HG03520 (cell line): ENCODE data around the gene EPHA4.

Source experiments
- ATAC-seq: cut with Tn5 transposase; IDR thresholded peaks from one replicate; pipeline ENCODE4 v1.9.1; 2021; ENCODE audit warnings: mild to moderate bottlenecking, moderate library complexity; ENCODE audit not compliant: unreplicated experiment

EPHA4 gene

DNA sequence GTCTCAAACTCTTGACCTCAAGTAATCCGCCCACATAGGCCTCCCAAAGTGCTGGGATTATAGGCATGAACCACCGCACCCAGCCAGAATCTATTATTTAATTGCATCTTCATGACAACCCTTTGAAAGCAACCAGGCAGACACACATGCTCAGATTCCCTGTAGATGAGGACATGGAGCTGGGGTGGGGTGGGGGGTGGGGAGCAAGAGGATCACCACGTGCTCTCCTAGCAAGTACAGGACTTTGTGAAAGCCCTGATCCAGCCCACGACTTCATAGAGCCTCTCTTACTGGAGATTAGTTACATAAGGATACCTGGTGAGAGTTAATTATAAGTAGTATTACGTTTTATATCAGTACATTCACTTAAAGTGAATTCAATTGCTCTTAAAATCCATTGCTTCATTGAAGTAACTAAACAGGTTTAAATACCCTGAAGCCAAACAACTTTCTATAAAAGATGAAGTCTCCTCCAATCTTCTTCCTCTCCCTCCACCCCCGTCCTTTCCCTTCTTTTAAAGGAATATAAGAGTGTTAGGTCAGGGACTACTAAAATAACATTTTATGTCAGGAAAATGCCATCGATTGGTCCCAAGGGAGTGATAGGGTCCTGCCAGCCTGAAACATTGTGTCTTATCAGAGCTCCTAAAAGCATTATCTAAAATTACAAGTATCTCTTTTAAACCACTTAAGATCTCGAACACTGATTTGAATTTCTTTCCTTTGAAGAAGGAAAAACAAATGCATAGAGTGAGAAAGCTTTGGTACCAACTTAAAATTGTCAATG lies 123.9 kb downstream of the EPHA4 start:
- ATAC-seq: no peak

DNA sequence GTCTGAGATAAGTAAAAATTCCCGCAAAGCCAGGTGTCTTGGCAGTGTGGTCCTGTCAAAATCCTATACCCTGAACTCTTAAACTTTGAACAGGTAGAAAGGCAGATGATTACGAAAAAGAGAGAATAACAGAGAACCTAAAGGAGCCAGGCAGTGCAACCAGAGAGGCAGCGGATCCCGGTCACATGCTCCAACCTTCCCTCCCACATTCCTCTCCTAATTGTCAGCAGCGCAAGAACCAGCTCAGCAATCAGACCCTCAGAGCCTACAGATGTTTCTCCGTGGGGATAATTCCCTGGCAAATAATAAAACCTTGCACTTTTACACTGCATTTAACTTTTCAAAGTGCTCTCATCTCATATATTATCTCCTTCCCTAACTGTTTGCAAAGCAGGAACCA lies 124.8 kb downstream of the EPHA4 start:
- no peak for ATAC-seq

DNA sequence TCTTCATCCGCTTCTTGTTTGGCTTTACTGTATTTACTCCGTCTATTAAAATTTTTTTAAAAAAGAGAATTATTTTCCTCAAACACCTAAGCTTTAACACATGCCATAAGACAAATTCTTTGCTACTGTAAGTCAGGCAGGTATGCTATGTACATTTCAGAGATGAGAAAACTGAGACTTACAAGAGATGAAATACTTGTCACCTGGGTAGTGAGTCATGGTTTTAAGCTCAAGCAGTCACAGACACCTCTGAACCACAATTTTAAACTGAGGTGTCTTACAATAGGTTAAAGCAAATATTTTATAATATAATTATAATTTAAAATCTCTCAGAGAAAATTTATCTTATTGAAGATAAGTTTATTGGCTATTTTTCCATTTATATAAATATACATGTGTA lies 126.0 kb downstream of the EPHA4 start:
- ATAC-seq: no peak

DNA sequence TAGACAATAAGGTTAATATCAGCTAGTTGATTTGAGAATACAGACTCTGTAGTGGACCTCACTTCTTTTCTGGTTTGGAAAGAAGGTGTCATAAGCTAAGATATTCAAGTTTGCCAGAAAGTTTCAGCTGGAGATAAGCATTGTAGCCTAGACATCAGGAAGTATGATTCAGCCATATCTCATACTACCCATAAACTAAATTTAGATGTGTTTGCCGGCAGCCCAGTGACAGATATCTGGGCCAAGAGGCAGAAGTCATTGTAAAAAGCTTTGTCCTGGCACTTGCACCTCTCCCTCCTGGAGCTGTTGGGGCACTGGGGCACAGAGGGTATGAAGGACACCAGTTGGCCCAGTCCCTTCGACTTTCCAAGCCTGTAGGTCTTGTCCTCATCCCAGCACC lies 128.0 kb downstream of the EPHA4 start:
- ATAC-seq: no peak

DNA sequence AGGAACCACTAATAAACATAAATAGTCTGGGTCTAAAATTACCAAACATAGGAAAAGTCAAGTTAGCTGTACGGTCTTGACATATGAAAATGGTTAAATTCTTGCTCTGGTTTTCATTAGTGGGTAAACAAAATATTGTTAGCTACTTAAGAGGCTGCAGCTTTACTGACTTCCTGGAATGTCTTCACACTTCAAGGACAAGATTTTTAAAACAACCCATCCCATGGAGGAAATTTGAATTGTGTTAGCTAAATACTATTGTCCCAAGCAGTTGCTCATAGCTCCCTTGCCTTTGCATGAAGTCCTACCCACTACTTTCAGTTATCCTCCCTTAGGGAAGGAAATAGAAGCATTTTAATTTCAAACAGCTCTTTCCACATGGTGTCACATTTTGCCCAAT lies 128.5 kb downstream of the EPHA4 start:
- ATAC-seq: no peak

DNA sequence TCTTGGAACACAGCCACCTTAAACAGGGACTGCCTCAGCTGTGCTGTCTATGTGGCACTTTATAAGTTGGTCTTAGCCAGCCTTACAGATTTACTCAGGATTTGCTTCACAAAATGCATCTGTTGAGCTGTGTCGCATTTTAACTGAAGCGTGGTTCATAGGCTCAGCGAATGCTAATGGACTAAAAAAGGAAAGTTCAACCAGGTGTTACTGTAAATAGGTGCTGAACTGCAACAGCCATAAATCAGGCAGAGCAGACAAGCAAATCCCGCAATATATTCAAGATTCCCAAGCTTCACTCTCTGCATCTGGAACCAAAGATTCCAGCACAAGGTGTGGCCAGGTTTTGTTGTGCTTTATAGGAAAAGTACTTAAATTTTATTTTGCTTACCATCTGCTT lies 130.0 kb downstream of the EPHA4 start:
- ATAC-seq: no peak

DNA sequence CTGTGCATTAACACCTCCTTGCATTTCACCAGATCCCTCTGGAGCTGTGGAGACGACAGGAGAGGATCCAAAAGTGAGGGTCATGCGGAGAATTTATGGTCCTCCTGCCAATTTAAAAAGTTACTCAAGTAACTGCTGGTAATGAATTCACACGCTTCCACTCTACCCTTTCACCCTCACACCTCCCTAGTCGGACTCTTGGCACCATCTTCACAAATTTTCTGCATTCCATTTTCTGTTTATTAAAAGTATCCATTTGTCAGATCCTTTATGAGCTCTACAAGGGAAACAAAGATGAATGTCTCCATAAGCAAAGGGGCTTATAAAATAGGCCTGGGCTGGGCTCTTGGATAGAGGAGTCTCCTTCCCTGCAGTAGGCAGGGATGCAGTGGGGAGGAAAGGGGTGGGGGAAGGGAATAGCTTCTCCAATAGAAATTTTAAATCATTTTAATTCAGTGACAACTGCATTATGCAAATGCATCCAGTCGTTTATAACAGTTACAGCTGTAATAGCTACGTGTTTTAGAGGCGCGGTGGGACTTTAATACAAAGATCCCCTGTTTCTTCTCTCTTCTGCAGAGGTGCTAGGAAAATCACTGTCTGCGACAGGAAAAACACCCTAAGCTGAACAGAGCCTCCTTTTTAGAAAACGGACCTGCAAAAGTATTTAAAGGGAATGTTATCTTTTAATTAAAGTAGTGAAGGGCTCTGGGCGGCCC lies 132.2 kb downstream of the EPHA4 start:
- ATAC-seq: no peak

DNA sequence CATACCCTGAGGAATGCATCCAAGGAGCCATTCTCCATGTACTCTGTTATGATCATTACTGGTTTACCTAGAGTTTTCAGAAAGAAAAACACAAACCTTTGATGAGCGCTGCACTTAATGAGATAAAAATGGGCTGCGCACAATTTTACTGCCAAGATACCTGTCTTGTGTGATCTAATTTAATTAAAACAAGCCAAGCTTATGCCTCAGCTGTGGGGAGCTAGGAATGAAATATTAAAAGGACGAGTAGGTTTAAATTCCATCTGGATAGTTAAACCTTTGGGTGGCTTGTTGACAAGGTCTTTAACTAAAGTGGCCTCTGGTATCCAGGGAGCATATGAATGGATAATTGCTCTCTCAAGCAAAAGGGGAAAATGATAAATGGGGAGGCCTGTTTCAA lies 135.0 kb downstream of the EPHA4 start:
- ATAC-seq: no peak

DNA sequence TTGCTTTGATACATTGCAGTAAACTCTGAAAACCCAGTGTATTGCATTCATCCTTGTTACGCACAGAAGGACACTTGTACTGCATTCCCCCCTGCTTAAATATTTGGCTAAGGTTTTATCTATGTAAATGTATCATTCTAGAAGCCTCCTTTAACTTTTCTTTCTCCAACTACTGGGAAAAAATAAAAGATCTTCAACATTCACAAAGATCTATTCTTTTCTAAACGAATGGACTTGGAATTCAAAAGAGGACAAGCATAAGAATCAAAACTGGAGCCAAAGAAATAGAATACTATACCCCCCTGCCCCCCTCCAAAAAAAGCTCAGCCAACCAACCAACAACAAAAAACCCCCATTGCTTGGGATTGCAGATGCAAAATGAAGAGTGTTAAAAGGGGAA lies 136.9 kb downstream of the EPHA4 start:
- no peak for ATAC-seq

DNA sequence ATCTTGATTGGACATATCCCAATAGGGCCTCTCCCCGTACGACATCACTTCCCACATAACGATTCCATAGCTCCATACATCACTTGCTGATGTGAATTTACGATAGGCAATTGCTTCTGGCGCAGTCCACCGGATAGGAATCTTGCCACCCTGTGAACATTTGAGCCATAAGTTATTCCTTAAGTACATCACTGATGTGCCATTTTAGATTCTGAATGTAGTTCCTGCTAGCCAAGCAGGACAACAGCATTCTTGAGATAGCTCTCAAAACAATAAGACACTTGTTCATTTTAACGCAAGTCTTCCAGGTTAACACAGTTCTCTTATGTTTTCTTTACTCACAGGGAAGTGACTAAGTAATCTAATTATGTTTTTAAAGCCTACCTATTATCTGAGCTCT lies 138.0 kb downstream of the EPHA4 start:
- ATAC-seq: no peak

DNA sequence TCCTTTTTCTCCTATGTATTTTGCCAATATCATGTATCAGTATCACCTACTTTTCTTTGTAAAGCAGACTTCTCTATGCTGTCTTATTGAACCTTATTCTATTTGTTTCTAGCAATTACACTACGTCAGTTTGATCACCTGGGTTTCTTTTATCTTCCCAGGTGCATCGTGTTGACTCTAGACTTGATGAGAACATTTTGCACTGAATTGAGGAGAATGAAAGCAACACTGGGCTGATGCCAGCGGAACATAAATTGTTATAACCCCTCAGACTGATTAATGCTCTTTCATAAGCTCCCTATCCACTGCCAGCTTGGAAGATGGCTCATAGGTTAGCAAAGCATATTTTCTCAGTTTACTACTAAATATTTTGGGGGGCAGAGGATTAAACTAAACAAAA lies 140.6 kb downstream of the EPHA4 start:
- no peak for ATAC-seq

DNA sequence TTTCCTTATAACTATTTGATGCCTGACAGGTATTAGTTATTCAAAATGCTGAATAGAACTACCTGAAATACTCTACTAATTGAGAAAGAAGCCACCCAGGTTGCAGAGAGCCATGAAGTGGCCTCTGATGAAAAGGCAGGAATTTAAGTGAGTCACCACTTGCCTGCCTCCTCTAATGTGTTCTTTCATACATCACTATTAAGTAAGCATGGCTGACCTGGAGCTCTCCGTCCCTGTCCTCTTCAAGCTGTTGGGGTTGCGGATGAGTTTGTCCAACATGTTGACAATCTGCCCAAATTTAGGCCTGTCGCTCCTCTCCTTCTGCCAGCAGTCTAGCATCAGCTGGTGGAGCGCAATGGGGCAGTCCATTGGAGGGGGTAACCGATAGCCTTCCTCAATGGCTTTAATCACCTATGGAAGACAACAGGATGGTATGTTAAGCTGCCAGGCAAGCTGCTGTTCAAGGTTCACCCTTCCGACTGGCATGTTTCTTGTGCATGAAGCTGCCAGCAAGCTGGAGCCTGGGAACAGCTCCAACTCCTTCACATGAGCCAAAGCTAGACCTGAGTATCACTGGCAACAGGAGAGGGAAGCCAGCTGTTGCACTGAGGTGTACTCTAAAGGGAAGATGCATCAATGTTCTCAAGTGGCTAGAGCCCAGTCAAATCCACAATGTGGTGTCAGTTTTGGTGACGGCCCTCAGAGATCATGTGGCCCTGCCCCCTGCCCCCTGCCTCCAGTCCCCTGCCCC lies 142.2 kb downstream of the EPHA4 start:
- no peak for ATAC-seq

DNA sequence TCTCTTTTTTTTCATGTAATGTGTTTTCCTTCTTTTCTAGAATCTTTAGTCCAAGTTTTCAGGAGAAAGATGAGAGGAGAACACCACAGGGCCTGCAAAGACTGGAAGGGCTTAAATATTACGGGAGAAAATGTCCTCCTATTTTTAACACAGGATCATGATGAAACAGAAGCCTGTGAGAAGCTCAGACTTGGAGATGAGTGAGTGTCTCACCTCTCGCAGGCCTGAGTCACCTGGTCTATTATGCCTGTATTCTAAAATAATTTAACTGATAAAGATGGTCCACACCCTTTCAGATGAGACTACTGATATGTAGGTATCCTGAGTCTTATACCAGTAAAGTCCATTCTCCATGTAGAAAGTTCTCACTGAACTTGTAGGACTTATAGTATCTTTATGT lies 143.2 kb downstream of the EPHA4 start:
- ATAC-seq: no peak

DNA sequence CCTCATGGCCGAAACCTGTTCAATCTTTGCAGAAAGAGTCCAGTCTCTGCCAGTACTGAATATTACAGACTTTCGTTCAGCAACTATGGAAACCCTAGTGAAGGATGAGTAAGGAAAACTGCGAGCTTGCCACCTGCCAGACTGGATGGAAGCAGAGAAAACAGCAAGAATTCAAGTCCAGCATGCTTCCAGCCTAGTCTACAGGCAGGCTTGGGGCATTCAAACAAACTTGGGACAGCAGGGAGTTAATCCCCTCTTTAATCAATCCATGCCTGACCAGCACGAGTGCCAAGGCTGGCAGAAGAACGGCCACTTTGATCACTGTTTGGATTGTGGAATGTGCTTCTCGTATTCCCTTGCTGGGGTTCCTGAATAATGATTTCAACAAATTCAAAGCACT lies 145.2 kb downstream of the EPHA4 start:
- no peak for ATAC-seq

DNA sequence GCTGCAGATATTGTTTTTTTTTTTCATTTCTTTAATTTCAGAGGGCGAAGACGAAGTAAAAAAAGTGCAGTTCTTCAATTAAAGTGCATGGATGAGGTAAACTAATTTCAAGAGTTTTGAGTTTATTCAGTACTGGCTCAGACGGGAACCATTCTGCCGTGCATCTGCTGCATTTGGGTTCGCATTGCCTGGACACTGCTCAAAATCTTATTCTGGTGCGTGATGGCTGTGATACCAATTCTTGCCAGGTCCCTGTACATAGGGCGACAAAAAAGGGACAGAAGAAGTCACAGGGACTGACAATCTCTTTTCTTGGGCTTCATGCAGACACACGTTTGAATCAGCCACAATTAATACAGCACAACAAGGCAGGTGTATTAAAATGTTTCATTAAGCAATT lies 146.2 kb downstream of the EPHA4 start:
- no peak for ATAC-seq

DNA sequence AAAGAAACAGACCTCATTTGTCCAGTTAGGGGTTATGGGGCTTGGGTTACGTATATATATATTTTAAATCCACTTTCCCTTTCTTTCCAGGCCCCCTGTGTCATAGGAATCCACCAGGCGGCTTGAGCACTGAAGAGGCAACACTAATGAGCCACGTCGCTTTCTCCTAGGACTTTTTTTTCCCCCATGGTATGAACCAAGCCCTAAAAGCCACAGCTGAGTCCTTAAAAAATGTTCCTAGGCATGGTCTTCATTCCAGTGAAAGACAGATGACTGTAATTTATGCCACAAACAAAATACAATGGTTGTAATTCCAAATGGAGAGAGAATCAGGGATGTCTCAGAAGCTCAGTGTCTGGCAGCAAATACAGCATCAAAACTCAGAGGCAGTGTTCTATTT lies 146.8 kb downstream of the EPHA4 start:
- no peak for ATAC-seq

DNA sequence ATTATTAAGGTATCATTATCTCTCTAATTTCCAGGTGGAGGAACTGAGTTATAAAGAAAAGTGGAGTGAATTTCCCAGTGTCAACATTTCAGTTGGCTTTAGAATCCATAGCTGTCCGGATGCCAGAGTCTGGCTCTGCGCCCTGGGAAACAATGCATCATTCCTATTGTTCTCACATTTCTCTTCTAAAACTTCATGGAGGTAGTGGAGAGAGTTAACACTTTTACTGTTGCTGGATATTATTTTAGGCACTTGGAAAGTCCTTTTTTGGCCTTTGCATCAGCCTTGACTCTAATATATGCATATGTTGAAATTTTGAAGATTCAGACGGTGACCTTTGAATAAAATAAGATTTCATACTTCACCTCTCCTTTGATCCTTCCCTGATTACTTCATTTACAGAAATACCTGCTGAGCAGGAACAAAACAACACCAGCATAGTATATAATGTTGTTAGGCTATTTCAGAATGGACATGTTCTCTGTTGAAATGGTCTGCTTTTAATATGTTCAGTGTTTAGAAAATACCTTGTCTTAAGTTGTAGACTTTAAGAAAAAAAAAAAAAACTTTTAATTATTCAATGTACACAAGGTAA lies 148.8 kb downstream of the EPHA4 start:
- no peak for ATAC-seq

DNA sequence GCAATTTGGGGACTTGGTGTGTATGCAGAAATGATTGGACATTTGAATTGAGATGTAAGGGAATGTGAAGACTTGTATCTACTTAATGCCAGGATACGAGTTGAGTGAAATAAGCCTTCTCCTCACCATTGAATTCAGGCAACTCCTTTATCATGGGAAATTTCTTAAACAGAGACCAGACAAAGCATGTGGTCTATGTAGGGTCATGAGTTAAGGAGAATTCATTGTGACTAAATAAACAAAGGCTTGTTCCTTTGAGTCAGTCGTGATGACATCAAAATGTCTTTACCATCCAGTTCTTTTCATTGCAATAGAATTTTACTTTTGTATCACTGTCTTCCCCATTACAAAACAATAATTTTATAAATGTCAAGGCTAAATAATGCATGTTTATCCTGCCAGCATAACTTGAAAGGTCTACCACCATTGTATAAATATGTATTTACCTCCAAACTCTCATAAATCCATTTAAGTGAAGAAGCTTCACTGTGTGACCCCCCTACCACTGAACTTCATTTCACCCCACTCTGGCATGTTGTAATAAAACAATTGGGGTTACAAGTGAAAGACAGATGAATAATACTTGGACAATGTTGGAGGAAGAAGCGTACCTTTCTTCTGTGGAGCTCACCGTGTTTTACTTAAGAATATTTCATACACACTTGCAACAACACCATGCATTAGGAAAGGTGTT lies 149.4 kb downstream of the EPHA4 start:
- ATAC-seq: no peak

DNA sequence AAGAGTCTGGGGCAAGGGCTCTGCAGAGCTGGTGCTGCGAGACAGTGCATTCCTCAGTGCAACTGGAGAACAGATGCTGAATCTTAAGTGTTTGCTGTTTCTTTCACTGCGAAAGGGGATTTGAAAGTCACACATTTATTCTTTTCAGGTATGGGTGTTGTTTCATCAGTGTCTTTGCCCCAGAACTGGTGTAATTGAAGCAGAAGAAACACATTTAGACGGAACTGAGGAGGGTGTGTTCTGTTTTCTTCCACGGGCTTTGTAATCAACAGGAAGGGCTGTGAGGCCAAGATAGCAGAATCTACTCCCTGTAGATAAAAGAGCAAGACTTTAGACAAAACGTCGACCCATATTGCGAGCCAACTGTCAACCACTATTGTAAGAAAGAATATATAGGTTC lies 151.9 kb downstream of the EPHA4 start:
- ATAC-seq: no peak

DNA sequence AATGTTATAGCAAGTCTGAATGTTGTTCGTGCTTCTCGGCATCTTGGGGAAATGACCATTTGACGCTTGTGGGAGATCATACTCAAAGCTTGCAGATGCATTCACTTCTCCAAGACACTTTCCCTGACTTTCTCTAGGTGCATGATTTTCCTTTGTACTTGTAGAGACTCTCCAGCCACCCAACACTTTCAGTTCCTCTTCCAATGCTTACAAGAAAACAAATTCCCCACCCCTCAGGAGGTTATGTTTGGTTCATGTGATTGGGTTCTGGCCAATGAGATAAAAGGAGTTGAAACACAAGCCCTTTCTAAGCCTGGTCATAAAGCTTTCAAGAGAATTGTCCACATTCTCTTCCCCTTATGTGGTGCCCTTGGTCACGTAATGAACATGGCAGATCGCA lies 156.3 kb downstream of the EPHA4 start:
- no peak for ATAC-seq

DNA sequence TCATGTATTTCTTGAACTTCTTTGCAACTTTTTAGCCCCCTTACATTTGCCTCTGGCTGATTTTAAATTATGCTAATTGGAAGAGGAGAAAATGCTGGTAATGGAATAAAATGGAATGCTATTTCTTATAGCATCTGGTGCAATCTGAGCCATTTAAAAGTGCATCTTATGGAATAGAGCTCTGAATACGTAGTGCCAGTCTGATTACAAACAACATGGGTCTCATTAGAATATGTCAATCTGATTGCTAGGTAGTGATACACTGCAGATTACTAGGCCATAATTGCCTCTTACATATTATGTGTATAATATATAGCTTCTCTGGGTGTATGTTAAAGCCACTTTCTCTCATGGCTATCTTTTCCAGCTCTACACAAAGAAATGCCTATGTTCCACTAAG lies 159.1 kb downstream of the EPHA4 start:
- no peak for ATAC-seq
